B cell (primary cell): Measurements from ENCODE around the gene SALL3.

Source experiments
- EZH2 ChIP-seq: IDR thresholded peaks from 2 replicates; pipeline ENCODE4 v1.6.1; 2012; ENCODE audit warnings: borderline replicate concordance, low read depth, mild to moderate bottlenecking, moderate library complexity, low read length; ENCODE audit not compliant: insufficient read depth, poor library complexity, severe bottlenecking
- TF ChIP-seq, protein P1 (sequence below): fragments of 200-600 bp; IDR thresholded peaks from one replicate; pipeline ENCODE4 v1.8.0; 2022; ENCODE audit warnings: antibody characterized with exemption, mild to moderate bottlenecking

DNA sequence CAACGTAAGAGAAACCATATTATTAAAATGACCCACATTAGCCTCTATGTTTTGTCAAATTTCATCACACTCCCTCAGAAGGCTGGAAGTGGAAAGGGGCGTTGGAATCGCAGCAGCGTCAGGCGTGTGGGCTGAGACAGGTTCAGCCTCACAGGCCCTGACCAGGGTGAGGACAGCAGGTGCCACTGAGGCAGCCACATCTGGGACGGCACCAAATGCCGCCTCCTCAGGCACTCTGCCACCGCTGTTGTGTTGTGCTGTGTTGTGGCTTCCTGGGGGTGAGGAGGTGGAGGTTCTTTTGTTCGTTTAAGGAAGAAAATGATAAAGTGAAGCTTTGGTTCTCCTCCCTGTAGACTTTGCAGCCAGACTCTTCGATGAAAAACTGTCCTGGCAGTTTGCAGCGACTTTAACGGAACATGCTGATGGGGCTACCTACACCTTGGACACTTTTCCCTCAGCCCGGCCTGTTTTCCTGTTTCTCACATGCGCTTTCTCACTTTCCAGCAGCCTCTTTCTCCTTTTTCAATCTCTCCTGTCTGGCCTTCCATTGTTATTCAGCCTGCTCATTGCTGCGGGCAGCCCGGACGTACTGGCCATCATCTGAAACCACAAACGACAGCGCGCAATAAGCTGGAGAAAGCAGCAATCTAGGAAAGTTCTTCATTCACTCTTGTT is 44.9 kb upstream of the SALL3 start:
- TF ChIP-seq, protein P1, sequence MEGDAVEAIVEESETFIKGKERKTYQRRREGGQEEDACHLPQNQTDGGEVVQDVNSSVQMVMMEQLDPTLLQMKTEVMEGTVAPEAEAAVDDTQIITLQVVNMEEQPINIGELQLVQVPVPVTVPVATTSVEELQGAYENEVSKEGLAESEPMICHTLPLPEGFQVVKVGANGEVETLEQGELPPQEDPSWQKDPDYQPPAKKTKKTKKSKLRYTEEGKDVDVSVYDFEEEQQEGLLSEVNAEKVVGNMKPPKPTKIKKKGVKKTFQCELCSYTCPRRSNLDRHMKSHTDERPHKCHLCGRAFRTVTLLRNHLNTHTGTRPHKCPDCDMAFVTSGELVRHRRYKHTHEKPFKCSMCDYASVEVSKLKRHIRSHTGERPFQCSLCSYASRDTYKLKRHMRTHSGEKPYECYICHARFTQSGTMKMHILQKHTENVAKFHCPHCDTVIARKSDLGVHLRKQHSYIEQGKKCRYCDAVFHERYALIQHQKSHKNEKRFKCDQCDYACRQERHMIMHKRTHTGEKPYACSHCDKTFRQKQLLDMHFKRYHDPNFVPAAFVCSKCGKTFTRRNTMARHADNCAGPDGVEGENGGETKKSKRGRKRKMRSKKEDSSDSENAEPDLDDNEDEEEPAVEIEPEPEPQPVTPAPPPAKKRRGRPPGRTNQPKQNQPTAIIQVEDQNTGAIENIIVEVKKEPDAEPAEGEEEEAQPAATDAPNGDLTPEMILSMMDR, result no peak
- TF ChIP-seq EZH2, result no peak
